Spleen (tissue), 11 donors: ENCODE results near the gene LRRC40. TPM values are rescaled to one million over a fixed set of nuclear protein-coding genes. Genes with fewer than 3 reads are reported as not detected.
"Not testable (repeated sequence)": the region's sequence is repeated elsewhere in the genome, so short reads cannot be mapped to it uniquely, and the experiment has no call there.

Source experiments
- DNase-seq: peaks from one replicate; pipeline ENCODE4 v3.0.0-alpha.2; 2020
- H3K27ac ChIP-seq, 8 donors: fragments of 200-600 bp; sonication (generic) in 7 of 8; 1 replicate in 4 of 8; 2 replicates in 4 of 8; pipeline versions ENCODE4 v1.5.0 to v1.8.0; 2016 to 2021; ENCODE audit warnings: inconsistent platforms in 4 of 8, mild to moderate bottlenecking in 4 of 8, moderate library complexity in 1 of 8
- H3K27me3 ChIP-seq, 7 donors: fragments of 200-600 bp; sonication (generic) in 6 of 7; replicated peaks in 1 of 7; 1 replicate in 4 of 7; 2 replicates in 3 of 7; pipeline versions ENCODE4 v1.5.0 to v1.8.0; 2016 to 2021; ENCODE audit warnings: inconsistent platforms in 3 of 7, mild to moderate bottlenecking in 1 of 7
- H3K36me3 ChIP-seq, 6 donors: fragments of 200-600 bp; sonication (generic) in 5 of 6; 1 replicate in 4 of 6; 2 replicates in 2 of 6; pipeline versions ENCODE4 v1.5.0 to v1.8.0; 2016 to 2021; ENCODE audit warnings: inconsistent platforms in 2 of 6
- H3K4me1 ChIP-seq, 6 donors: fragments of 200-600 bp; sonication (generic) in 5 of 6; 1 replicate in 3 of 6; 2 replicates in 3 of 6; pipeline versions ENCODE4 v1.5.0 to v1.8.0; 2016 to 2021; ENCODE audit warnings: inconsistent platforms in 3 of 6
- H3K4me3 ChIP-seq, 8 donors: fragments of 200-600 bp; sonication (generic) in 7 of 8; 1 replicate in 4 of 8; 2 replicates in 4 of 8; pipeline versions ENCODE4 v1.5.0 to v1.8.0; 2016 to 2021; ENCODE audit warnings: inconsistent platforms in 4 of 8, mild to moderate bottlenecking in 4 of 8, moderate library complexity in 2 of 8
- H3K9me3 ChIP-seq, 8 donors: fragments of 200-600 bp; sonication (generic) in 7 of 8; 1 replicate in 4 of 8; 2 replicates in 4 of 8; pipeline versions ENCODE4 v1.5.0 to v1.8.0; 2016 to 2021; ENCODE audit warnings: inconsistent platforms in 4 of 8
- POLR2A ChIP-seq, 3 donors: fragments of 450-650 bp; IDR thresholded peaks; one replicate each; pipeline ENCODE4 v1.5.1; 2017; ENCODE audit warnings: antibody characterized with exemption in 3 of 3, mild to moderate bottlenecking in 1 of 3
- POLR2AphosphoS5 ChIP-seq, 3 donors: sonication (generic); formaldehyde crosslinking; IDR thresholded peaks; one replicate each; pipeline ENCODE4 v1.5.1; 2017; ENCODE audit warnings: antibody characterized with exemption in 3 of 3
- WGBS, 5 donors: extraction: QIAGEN DNeasy Blood & Tissue Kit in 3 of 5; methylation state at CpG; one replicate each; pipeline versions ENCODE4 v1.1.5 to v1.1.7; 2013 to 2018; 5-methylcytosine and 5-hydroxymethylcytosine counted together
- intact Hi-C: fragments of 100-400 bp; cut with DNase I; formaldehyde crosslinking; loops from one replicate; pipeline ENCODE4 v1.15.0; 2023; ENCODE audit warnings: low total_unique reads
- polyA plus RNA-seq, 3 donors: library from polyadenylated mRNA; stranded (reverse); fragments of 200-250 nt; gene quantifications; one replicate each; pipeline ENCODE4 v1.2.1, GENCODE V29; 2013
- total RNA-seq, 7 donors: library from RNA; depleted of rRNA in 3 of 7; stranded (reverse); fragments of >200 nt in 3 of 7; fragmentation: NEBNext Ultra II Directional in 4 of 7; extraction: Animal tissue kit (Norgen Biotek cat#: 25700) in 4 of 7; gene quantifications; one replicate each; pipeline versions ENCODE4 v1.1.0 to v1.2.1, GENCODE V29; 2016 to 2021
- TF ChIP-seq, protein P1 (sequence below), 11 experiments: fragments of 200-600 bp in 7 of 11; fragments of 450-650 bp in 4 of 11; sonication (generic) in 4 of 11; IDR thresholded peaks in 8 of 11; conservative IDR thresholded peaks in 3 of 11; 1 replicate in 7 of 11; 2 replicates in 4 of 11; pipeline versions ENCODE4 v1.4.0 to v1.8.0; 2016 to 2021; ENCODE audit warnings: antibody characterized with exemption in 11 of 11, inconsistent platforms in 4 of 11, mild to moderate bottlenecking in 1 of 11
- donor health status: healthy with polysubstance abuse.
- donor health status: DM: no; HTN: no; CAD: no; lungs with moderate emphysema.
- donor health status: DM: no; HTN: no; CAD: no.
- donor health status: Bipolar disorder and iron deficiency.
- donor health status: healthy.
- donor health status: DM: no; HTN: no; CAD: no.
- donor health status: DM: yes; HTN: yes; CAD: no.

LRRC40 gene
- total and polyA plus RNA-seq, 10 donors = 9.0 to 18.4 (median 12.0) TPM

DNA sequence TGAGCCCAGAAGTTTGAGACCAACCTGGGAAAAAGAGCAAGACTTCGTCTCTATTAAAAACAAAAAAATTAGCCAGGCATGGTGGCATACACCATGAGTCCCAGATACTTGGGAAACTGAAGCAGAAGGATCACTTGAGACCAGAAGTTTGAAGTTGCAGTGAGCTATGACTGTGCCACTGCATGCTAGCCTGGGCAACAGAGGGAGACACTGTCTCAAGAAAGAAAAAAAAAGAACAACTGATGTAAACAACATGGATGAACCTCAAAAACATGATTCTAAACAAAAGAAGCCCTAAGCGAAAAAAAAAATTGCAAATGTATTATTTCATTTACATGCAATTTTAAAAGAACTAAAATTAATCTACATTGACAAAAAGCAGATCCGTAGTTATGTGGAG lies 9.0 kb downstream of the LRRC40 start:
- H3K27ac ChIP-seq = no peak overlapping the region
- intact Hi-C loops = no loop called here
- peaks cover 0 to 4% (median under 1%) of the 10 kb centered on the region in 6 donors for H3K4me1 ChIP-seq
- WGBS, 5 donors = 92 to 95% (median 93%) methylated on average over 3 of the region's 3 CpGs
- DNase-seq = no peak
- H3K36me3 ChIP-seq = peaks cover 0 to 5% (median 0%) of the 10 kb centered on the region in 6 donors
- no peaks in the 10 kb centered on the region for H3K27me3 ChIP-seq
- TF ChIP-seq POLR2A (IDR thresholded peaks at IDR 0.05) (no peak), POLR2AphosphoS5 (IDR thresholded peaks at IDR 0.05) (no peak)
- TF ChIP-seq, protein P1, sequence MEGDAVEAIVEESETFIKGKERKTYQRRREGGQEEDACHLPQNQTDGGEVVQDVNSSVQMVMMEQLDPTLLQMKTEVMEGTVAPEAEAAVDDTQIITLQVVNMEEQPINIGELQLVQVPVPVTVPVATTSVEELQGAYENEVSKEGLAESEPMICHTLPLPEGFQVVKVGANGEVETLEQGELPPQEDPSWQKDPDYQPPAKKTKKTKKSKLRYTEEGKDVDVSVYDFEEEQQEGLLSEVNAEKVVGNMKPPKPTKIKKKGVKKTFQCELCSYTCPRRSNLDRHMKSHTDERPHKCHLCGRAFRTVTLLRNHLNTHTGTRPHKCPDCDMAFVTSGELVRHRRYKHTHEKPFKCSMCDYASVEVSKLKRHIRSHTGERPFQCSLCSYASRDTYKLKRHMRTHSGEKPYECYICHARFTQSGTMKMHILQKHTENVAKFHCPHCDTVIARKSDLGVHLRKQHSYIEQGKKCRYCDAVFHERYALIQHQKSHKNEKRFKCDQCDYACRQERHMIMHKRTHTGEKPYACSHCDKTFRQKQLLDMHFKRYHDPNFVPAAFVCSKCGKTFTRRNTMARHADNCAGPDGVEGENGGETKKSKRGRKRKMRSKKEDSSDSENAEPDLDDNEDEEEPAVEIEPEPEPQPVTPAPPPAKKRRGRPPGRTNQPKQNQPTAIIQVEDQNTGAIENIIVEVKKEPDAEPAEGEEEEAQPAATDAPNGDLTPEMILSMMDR (IDR thresholded peaks at IDR 0.05 in 8 of 11, conservative IDR thresholded peaks at IDR 0.05 in 3 of 11) = no peak
- peaks cover 0 to 5% (median 5%) of the 10 kb centered on the region in 8 donors for H3K9me3 ChIP-seq
- H3K4me3 ChIP-seq = no peak overlapping the region

DNA sequence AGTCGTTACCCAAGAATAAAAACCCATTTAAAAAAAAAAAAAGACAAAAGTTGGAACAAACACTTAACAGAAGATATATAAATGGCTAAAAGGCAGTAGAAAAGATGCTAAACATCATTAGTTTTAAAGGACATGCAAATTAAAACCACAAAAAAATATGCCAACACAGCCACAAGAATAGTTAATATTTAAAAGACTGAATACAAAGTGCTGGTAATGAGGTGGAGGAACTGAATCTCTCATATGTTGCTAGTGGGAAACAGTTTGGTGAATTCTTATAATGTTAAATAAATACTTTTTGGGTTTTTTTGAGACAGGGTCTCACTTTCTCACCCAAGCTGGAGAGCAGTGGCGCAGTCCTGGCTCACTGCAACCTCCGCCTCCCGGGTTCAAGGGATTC lies 10.0 kb downstream of the LRRC40 start:
- 95 to 99% (median 97%) methylated on average over 4 of the region's 4 CpGs for WGBS, 5 donors
- DNase-seq = no peak
- intact Hi-C loops = no loop called here
- Histone ChIP-seq H3K27ac (no peak overlapping the region), H3K36me3 (no peaks in the 10 kb centered on the region), H3K4me1 (peaks cover 0 to 4% (median 0%) of the 10 kb centered on the region in 6 donors), H3K27me3 (no peaks in the 10 kb centered on the region), H3K4me3 (no peak overlapping the region), H3K9me3 (peaks cover 0 to 5% (median 5%) of the 10 kb centered on the region in 8 donors)
- TF ChIP-seq, protein P1 (IDR thresholded peaks at IDR 0.05 in 8 of 11, conservative IDR thresholded peaks at IDR 0.05 in 3 of 11) = no peak
- TF ChIP-seq POLR2AphosphoS5 (IDR thresholded peaks at IDR 0.05) (no peak), POLR2A (IDR thresholded peaks at IDR 0.05) (no peak)

DNA sequence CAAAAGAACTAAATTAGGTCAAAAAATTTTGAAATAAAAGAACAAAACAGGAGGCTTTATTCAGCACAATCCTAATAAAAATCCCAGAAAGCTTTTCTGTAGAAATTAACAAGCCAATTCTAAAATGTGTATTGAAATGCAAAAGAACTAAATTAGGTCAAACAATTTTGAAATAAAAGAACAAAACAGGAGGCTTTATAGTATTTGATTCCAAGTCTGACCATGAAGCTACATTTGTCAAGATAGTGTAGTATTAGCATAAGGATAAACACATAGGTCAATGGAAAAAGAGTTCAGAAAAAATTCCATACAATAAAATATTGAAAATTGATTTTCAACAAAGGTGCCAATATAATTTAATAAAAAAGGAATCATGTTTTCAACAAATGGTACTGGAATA lies 10.8 kb downstream of the LRRC40 start:
- H3K9me3 ChIP-seq = peaks cover 0 to 5% (median 5%) of the 10 kb centered on the region in 8 donors
- H3K4me1 ChIP-seq = peaks cover 0 to 4% (median 0%) of the 10 kb centered on the region in 6 donors
- H3K27me3 ChIP-seq = no peaks in the 10 kb centered on the region
- no peak overlapping the region for H3K27ac ChIP-seq
- no peak overlapping the region for H3K4me3 ChIP-seq
- TF ChIP-seq POLR2A (IDR thresholded peaks at IDR 0.05) (no peak), POLR2AphosphoS5 (IDR thresholded peaks at IDR 0.05) (no peak)
- TF ChIP-seq, protein P1 (IDR thresholded peaks at IDR 0.05 in 8 of 11, conservative IDR thresholded peaks at IDR 0.05 in 3 of 11) = no peak
- intact Hi-C loops = no loop called here
- H3K36me3 ChIP-seq = no peaks in the 10 kb centered on the region
- no peak for DNase-seq

DNA sequence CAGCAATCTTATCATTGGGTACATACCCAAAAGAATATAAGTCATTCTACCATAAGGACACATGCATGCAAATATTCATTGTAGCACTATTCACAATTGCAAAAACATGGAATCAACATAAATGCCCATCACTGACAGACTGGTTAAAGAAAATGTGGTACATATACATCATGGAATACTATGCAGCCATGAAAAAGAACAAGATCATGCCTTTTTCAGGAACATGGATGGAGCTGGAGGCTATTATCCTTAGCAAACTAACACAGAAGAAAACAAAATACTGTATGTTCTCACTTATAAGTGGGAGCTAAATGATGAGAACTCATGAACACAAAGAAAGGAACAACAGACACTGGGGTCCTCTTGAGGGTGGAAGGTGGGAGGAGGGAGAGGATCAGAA lies 12.9 kb downstream of the LRRC40 start:
- DNase-seq, H3K4me1 ChIP-seq, H3K9me3 ChIP-seq, intact Hi-C loops, H3K4me3 ChIP-seq, H3K27me3 ChIP-seq, H3K27ac ChIP-seq: not testable (repeated sequence)
- peaks cover 0 to 10% (median 0%) of the 10 kb centered on the region in 6 donors for H3K36me3 ChIP-seq

DNA sequence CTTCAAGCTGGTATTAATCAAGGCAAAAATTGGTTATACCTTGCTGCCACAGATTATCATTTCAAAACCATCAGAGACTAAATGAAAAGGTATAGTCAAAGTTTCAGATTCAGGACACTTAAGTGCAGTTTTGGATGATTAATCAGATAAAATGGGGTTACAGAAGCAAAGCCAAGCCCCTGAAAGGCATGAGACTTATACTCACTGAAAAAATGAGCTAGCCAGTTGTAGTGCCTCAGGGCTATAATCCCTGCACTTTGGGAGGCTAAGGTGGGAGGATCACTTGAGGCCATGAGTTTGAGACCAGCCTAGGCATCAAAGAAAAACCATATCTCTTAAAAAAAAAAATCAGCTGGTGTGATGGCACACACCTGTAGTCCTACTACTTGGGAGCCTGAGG lies 15.2 kb downstream of the LRRC40 start:
- no peak for DNase-seq
- no peak overlapping the region for H3K4me3 ChIP-seq
- H3K4me1 ChIP-seq = peaks cover 0 to 4% (median 0%) of the 10 kb centered on the region in 6 donors
- intact Hi-C loops = no loop called here
- H3K36me3 ChIP-seq = peaks cover 0 to 22% (median 6%) of the 10 kb centered on the region in 6 donors
- no peak for TF ChIP-seq POLR2AphosphoS5 (IDR thresholded peaks at IDR 0.05)
- TF ChIP-seq, protein P1 (IDR thresholded peaks at IDR 0.05 in 8 of 11, conservative IDR thresholded peaks at IDR 0.05 in 3 of 11) = no peak
- no peak for TF ChIP-seq POLR2A (IDR thresholded peaks at IDR 0.05)
- H3K9me3 ChIP-seq = peaks cover 0 to 5% (median 5%) of the 10 kb centered on the region in 8 donors
- H3K27me3 ChIP-seq = no peaks in the 10 kb centered on the region
- no peak overlapping the region for H3K27ac ChIP-seq
